ENCODE measurements around the gene ZNF765.

DNA sequence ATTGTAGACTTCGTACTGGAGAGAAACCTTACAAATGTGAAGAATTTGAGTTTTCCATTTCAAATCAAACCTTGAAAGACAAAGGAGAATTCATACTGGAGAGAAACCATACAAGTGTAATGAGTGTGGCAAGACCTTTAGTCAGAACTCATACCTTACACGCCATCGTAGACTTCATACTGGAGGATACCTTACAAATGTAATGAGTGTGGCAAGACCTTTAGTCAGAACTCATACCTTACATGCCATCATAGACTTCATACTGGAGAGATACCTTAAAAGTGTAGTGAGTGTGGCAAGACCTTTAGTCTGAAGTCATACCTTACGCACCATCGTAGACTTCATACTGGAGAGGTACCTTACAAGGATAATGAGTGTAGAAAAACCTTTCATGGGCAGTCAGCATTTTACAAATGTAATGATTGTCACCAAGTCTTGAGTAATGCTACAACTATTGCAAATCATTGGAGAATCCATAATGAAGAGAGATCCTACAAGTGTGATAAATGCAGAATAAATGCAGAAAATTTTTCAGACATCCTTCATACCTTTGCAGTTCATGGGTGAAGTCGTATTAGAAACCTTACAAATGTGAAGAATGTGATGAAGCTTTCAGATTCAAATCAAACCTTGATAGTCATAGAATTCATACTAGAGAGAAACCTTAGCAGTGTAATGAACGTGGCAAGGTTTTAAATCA, 14.7 kb downstream of the ZNF765 start:
- TF ChIP-seq, protein P1, sequence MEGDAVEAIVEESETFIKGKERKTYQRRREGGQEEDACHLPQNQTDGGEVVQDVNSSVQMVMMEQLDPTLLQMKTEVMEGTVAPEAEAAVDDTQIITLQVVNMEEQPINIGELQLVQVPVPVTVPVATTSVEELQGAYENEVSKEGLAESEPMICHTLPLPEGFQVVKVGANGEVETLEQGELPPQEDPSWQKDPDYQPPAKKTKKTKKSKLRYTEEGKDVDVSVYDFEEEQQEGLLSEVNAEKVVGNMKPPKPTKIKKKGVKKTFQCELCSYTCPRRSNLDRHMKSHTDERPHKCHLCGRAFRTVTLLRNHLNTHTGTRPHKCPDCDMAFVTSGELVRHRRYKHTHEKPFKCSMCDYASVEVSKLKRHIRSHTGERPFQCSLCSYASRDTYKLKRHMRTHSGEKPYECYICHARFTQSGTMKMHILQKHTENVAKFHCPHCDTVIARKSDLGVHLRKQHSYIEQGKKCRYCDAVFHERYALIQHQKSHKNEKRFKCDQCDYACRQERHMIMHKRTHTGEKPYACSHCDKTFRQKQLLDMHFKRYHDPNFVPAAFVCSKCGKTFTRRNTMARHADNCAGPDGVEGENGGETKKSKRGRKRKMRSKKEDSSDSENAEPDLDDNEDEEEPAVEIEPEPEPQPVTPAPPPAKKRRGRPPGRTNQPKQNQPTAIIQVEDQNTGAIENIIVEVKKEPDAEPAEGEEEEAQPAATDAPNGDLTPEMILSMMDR (conservative IDR thresholded peaks at IDR 0.05; ENCODE audit: low read depth in 2 of 2), result no peak
- TF ChIP-seq POLR2AphosphoS5 (IDR thresholded peaks at IDR 0.05; ENCODE audit: low read depth) (no peak), EZH2 (IDR thresholded peaks at IDR 0.05; ENCODE audit: low read depth, unreplicated experiment) (no peak), EZH2phosphoT487 (IDR thresholded peaks at IDR 0.05; ENCODE audit: unreplicated experiment) (no peak), JUNB (IDR thresholded peaks at IDR 0.05; ENCODE audit: unreplicated experiment) (no peak), NANOG (IDR thresholded peaks at IDR 0.05; ENCODE audit: borderline replicate concordance) (no peak), CREB1 (CRISPR knock-in tag; IDR thresholded peaks at IDR 0.05; ENCODE audit: low read depth) (no peak), ZNF114 (CRISPR knock-in tag; IDR thresholded peaks at IDR 0.05) (no peak), ZNF331 (CRISPR knock-in tag; IDR thresholded peaks at IDR 0.05; ENCODE audit: low read depth) (no peak), STAT1 (IDR thresholded peaks at IDR 0.05; ENCODE audit: unreplicated experiment) (no peak)
- TF ChIP-seq, protein P2, sequence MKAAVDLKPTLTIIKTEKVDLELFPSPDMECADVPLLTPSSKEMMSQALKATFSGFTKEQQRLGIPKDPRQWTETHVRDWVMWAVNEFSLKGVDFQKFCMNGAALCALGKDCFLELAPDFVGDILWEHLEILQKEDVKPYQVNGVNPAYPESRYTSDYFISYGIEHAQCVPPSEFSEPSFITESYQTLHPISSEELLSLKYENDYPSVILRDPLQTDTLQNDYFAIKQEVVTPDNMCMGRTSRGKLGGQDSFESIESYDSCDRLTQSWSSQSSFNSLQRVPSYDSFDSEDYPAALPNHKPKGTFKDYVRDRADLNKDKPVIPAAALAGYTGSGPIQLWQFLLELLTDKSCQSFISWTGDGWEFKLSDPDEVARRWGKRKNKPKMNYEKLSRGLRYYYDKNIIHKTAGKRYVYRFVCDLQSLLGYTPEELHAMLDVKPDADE (IDR thresholded peaks at IDR 0.05), result no peak
- TF ChIP-seq, protein P3, sequence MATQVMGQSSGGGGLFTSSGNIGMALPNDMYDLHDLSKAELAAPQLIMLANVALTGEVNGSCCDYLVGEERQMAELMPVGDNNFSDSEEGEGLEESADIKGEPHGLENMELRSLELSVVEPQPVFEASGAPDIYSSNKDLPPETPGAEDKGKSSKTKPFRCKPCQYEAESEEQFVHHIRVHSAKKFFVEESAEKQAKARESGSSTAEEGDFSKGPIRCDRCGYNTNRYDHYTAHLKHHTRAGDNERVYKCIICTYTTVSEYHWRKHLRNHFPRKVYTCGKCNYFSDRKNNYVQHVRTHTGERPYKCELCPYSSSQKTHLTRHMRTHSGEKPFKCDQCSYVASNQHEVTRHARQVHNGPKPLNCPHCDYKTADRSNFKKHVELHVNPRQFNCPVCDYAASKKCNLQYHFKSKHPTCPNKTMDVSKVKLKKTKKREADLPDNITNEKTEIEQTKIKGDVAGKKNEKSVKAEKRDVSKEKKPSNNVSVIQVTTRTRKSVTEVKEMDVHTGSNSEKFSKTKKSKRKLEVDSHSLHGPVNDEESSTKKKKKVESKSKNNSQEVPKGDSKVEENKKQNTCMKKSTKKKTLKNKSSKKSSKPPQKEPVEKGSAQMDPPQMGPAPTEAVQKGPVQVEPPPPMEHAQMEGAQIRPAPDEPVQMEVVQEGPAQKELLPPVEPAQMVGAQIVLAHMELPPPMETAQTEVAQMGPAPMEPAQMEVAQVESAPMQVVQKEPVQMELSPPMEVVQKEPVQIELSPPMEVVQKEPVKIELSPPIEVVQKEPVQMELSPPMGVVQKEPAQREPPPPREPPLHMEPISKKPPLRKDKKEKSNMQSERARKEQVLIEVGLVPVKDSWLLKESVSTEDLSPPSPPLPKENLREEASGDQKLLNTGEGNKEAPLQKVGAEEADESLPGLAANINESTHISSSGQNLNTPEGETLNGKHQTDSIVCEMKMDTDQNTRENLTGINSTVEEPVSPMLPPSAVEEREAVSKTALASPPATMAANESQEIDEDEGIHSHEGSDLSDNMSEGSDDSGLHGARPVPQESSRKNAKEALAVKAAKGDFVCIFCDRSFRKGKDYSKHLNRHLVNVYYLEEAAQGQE (IDR thresholded peaks at IDR 0.05; ENCODE audit: unreplicated experiment), result no peak
- TF ChIP-seq, protein P4, sequence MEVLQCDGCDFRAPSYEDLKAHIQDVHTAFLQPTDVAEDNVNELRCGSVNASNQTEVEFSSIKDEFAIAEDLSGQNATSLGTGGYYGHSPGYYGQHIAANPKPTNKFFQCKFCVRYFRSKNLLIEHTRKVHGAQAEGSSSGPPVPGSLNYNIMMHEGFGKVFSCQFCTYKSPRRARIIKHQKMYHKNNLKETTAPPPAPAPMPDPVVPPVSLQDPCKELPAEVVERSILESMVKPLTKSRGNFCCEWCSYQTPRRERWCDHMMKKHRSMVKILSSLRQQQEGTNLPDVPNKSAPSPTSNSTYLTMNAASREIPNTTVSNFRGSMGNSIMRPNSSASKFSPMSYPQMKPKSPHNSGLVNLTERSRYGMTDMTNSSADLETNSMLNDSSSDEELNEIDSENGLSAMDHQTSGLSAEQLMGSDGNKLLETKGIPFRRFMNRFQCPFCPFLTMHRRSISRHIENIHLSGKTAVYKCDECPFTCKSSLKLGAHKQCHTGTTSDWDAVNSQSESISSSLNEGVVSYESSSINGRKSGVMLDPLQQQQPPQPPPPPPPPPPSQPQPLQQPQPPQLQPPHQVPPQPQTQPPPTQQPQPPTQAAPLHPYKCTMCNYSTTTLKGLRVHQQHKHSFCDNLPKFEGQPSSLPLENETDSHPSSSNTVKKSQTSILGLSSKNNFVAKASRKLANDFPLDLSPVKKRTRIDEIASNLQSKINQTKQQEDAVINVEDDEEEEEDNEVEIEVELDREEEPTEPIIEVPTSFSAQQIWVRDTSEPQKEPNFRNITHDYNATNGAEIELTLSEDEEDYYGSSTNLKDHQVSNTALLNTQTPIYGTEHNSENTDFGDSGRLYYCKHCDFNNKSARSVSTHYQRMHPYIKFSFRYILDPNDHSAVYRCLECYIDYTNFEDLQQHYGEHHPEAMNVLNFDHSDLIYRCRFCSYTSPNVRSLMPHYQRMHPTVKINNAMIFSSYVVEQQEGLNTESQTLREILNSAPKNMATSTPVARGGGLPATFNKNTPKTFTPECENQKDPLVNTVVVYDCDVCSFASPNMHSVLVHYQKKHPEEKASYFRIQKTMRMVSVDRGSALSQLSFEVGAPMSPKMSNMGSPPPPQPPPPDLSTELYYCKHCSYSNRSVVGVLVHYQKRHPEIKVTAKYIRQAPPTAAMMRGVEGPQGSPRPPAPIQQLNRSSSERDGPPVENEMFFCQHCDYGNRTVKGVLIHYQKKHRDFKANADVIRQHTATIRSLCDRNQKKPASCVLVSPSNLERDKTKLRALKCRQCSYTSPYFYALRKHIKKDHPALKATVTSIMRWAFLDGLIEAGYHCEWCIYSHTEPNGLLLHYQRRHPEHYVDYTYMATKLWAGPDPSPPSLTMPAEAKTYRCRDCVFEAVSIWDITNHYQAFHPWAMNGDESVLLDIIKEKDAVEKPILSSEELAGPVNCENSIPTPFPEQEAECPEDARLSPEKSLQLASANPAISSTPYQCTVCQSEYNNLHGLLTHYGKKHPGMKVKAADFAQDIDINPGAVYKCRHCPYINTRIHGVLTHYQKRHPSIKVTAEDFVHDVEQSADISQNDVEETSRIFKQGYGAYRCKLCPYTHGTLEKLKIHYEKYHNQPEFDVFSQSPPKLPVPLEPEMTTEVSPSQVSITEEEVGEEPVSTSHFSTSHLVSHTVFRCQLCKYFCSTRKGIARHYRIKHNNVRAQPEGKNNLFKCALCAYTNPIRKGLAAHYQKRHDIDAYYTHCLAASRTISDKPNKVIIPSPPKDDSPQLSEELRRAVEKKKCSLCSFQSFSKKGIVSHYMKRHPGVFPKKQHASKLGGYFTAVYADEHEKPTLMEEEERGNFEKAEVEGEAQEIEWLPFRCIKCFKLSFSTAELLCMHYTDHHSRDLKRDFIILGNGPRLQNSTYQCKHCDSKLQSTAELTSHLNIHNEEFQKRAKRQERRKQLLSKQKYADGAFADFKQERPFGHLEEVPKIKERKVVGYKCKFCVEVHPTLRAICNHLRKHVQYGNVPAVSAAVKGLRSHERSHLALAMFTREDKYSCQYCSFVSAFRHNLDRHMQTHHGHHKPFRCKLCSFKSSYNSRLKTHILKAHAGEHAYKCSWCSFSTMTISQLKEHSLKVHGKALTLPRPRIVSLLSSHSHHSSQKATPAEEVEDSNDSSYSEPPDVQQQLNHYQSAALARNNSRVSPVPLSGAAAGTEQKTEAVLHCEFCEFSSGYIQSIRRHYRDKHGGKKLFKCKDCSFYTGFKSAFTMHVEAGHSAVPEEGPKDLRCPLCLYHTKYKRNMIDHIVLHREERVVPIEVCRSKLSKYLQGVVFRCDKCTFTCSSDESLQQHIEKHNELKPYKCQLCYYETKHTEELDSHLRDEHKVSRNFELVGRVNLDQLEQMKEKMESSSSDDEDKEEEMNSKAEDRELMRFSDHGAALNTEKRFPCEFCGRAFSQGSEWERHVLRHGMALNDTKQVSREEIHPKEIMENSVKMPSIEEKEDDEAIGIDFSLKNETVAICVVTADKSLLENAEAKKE (CRISPR knock-in tag; IDR thresholded peaks at IDR 0.05), result no peak
